HuH-7 (cell line): ENCODE data around the gene HPN.
A peak's percentile ranks its signal among the peaks of the same experiment; 100 is the strongest.
"Not testable (repeated sequence)": the region's sequence is repeated elsewhere in the genome, so short reads cannot be mapped to it uniquely, and the experiment has no call there.

Source experiments
- DNase-seq: peaks from one replicate; pipeline ENCODE4 v3.0.0; 2011; ENCODE audit warnings: low spot score

The HPN gene

DNA sequence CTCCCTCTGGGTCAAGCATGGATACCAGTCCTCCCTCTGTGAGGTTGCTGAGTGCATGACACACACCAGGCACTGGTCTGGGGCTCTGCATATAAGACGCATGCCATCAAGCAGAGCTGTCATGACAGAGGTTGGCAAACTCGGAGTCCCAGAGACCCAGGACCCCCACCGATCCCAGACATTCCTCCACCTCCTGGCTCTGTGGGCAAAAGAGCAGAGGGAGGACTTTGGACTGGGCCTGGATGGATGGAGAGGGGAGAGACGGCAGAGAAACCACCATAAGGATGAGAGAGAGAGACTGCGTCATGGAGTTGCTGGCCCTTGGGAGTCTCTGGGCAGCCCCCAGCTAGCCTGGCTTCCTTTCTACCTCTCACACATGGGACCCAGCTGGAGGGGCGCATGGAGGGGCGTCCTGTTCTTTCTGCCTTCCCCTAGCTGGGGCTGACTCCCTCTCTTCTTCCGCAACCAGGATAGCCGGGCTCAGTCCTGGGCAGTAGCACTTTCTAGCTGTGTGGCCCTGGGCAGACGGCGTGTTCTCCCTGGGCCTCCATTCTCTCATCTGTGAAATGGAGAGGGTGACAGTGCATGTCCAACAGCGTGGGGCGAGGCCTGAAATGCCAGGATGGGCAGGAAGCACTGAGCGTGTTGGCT lies 1.6 kb downstream of the HPN start:
- DNase-seq: no peak

DNA sequence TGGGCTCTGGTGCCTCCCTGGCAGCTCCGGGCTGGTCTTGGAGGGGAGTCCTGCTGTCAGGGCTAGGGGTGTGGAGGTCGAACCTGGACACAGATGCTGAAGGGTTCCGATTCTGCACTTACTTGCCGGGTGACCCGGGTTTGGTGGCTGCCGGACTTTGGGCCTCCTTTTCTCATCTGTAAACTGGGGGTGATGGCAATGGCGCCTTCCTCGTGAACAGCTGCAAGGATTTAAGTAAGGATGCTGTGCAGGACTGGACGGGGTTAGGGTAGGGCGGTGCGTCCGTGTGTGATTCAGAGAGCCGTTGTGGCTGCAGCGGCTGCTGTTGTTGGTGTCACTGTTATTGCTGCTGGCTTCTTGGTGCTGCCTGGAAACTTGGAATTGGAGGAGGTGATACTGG lies 2.4 kb downstream of the HPN start:
- DNase-seq: no peak

GRCh38 chr19:35044317-35045117 lies 3.0 kb downstream of the HPN start:
- peak; percentile 84 for DNase-seq

GRCh38 chr19:35045667-35046300 lies 4.3 kb downstream of the HPN start:
- DNase-seq: peak; percentile 68

GRCh38 chr19:35046461-35046860 lies 4.9 kb downstream of the HPN start:
- no peak for DNase-seq

DNA sequence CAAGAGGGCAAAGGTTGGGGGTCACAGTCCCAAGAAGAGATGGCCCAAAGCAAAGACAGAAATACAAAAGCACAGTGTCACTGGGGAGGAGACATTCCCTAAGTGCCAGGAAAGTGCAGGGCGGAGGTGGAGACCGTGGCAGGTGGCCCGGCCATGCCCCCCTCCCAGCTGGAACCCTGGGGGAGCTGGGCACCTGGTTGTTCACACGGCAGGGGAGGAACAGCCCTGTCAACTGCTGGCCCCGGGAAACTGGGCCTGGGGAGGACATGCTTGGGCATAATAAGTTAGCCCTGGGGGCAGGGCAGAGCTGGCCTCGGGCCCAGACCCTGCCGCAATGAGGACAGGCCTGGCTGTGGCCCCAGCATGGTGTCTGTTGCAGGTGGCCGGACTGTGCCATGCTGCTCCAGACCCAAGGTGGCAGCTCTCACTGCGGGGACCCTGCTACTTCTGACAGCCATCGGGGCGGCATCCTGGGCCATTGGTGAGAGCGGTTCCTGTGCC lies 7.4 kb downstream of the HPN start:
- no peak for DNase-seq

DNA sequence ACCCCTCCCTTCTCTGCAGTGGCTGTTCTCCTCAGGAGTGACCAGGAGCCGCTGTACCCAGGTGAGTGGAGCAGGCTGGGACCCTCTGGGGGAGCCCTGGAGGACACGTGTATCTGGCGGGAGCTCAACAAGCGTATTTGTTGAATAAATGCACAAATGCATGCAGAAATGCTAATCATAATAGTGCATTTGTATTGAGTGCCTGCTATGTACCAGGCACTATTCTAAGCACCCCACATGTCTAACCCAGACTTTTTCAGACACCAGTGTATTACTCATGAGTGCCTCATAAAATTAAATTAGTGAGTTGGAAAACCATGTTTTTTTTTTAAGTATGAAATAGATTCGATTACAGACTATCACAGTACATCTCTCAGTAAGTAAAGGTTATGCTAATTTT lies 7.9 kb downstream of the HPN start:
- DNase-seq: no peak

DNA sequence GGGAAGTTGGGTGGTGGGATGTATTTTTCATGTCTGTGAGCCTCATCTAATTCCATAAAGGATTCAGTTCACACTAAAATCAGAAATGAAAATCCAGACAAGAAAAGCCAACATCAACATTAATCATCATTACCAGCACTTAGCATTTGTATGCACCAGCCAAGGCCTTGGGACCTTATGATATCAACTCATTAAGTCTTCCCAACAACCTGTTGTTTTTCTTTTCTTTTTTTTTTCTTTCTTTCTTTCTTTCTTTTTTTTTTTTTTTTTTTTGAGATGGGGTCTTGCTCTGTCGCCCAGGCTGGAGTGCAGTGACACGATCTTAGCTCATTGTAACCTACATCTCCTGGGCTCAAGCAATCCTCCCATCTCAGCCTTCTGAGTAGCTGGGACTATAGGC lies 9.1 kb downstream of the HPN start:
- DNase-seq: not testable (repeated sequence)

DNA sequence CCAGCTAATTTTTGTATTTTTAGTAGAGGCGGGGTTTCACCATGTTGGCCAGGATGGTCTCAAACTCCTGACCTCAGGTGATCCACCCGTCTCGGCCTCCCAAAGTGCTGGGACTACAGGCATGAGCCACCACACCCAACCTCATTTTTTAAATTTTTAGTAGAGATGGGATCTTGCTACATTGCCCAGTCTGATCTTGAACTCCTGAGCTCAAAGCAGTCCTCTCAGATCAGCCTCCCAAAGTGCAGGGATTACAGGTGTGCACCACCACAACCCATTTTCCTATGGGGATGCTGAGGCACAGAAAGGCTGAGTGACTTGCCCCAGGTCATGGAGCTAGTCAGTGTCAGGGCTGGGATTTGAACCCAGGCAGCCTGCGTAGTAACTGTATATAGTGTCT lies 9.7 kb downstream of the HPN start:
- not testable (repeated sequence) for DNase-seq

DNA sequence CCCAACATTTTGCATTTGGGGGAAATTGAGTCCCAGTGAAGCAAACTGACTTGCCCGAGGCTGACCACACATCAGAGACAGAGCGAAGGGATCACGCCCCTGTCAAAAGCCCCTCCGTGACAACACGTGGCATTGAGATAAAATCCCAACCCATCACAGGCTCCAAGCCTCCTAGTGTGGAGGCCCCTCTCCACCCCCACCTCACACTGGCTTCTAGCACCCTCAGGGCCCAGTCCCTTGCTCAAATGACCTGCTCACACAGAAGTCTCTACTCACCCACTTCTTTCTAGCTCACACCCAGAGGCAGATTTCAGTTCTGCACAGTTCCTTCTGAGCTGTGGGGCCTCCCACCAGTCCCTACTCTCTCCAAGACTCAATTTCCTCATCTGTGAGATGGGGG lies 10.3 kb downstream of the HPN start:
- DNase-seq: no peak

DNA sequence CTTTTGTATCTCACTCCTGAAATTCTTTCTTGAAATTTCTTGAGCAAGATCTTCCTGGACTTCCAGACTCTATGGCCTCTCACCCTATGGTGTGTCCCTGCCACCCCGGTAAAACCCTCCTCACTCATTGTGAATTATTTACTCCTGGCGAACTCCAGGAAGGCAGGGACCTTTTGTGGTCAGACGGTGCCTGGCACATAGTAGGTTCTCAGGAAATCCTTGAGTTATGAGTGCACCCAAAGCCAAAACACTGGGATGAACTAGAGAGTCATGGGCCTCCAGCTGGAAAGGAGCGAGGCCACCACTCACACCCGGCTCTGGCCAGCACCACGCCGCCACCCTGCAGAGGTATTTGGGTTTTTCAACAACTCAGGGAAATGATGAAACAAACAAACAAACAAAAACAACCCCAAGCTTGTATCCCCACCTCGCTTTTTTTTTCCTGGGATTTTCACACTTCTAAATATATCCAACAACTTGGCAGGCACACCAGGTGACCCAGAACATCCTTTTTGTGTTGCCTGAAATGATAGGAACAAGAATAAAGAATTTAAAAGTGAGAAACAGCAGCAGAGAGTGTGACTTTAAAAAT lies 11.2 kb downstream of the HPN start:
- DNase-seq: no peak

DNA sequence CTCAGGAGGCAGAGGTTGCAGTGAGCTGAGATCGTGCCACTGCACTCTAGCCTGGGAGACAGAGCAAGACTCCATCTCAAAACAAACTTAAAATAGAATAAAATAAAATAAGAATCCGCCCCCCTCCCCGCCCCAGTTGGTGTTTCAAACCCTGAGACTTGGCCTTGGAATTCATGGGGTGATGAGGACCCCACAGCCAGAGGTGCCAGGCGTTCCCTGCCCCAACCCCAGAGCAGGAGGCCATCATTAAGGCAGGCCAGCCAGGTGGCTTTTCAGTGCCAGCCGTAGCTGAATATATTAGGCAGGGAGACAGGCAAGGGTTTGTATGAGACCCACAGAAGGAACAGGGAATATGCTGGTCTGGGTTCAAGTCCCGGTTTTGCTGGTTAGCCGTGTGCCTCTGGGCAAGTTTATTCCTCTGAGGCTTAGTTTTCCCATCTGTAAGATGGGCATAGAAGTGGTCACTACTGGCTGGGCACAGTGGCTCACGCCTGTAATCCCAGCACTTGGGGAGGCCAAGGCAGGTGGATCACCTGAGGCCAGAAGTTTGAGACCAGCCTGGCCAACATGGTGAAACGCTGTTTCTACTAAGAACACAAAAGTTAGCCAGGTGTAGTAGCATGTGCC lies 12.3 kb downstream of the HPN start:
- DNase-seq: no peak

DNA sequence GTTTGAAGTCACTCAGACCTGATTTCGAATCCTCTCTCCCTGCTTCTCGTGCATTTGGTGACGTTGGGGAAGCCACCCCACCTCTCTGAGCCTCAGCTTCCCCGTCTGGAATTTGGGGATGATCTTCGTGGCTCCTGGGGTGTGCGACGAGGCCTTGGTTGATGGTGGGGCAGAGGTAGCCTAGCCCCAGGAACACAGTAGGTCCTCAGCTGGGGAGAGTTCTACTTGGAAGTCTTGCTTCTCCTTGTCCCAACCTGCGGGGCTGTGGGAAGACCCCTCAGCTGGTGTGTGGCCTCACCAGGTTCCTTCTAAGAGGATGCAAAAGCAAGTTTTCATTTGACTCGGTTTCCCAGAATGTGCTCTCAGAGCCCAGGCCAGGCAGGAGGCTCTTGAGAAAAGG lies 13.1 kb downstream of the HPN start:
- no peak for DNase-seq

GRCh38 chr19:35055715-35056179 lies 14.2 kb downstream of the HPN start:
- no peak for DNase-seq

DNA sequence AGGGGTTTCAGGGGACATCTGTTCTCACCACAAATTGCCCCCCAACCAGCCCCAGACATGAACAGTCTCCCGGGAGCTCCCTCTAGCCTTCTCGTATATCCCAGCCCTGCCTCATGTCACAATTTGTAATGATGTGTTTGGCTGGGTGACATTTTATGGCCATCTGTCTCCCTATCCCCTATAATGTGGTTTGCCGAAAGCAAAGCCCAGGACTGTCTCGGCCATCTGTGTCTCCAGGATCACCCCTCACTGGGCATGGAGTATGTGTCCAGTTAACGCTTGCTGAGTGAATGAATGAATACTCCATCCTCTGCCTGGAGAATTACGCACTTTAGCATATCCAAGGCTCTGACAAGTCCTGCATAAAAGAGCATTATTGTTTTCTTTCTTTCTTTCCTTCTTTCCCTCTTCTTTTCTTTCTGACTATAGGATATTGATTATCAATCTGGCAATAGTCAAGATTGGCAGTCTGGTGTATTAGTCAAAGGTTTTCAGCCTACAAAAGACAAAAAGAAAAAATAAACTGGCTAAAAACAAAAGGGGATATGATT lies 15.1 kb downstream of the HPN start:
- no peak for DNase-seq

DNA sequence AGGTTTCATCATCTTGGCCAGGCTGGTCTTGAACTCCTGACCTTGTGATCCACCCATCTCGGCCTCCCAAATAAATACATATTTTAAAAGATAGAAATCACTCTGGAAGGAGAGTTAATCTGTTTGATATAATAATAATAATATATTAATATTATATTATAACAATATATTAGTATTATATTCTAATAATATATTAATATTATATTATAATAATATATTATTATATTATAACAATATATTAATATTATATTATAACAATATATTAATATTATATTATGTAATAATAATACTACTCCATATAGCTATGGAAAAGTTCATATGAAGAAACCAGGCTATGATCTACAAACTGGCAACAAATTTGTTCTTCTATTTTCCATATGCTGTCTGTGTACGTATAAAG lies 16.8 kb downstream of the HPN start:
- no peak for DNase-seq

DNA sequence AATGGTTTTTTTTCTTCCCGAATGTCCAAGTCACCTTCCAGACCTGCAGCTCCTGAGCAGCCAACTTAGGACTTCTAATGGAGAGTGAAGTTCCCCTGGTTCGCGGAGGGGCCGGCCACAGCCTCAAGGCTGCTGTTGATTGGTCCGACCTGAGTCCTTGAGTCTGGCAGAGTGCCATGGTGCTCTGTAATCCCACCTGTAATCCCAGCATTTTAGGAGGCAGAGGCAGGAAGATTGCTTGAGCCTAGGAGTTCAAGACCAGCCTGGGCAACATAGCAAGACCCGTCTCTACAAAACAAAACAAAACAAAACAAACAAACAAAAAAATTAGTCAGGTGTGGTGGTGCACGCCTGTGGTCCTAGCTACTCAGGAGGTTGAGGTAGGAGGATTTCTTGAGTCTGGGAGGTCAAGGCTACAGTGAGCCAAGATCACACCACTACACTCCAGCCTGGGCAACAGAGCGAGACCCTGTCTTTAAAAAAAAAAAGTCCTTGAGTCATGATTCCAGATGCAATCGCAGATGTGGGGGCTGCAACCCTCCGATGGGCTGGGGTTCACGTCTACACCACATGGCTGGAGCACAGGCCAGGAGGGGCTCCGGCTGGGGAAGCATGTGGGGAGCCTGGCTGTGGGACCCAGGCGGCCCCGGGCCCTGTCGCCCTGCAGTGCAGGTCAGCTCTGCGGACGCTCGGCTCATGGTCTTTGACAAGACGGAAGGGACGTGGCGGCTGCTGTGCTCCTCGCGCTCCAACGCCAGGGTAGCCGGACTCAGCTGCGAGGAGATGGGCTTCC lies 17.7 kb downstream of the HPN start:
- no peak for DNase-seq

DNA sequence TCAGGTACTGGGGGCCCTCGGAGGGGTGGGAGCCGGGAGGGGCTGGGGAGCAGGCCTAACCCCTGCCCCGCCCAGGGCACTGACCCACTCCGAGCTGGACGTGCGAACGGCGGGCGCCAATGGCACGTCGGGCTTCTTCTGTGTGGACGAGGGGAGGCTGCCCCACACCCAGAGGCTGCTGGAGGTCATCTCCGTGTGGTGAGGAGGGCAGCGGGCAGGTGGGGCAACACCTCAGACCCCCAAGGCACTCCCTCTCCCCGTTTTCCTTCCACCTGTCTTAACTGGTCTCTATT lies 18.2 kb downstream of the HPN start:
- DNase-seq: no peak

GRCh38 chr19:35060160-35060855 lies 18.8 kb downstream of the HPN start:
- DNase-seq: no peak

DNA sequence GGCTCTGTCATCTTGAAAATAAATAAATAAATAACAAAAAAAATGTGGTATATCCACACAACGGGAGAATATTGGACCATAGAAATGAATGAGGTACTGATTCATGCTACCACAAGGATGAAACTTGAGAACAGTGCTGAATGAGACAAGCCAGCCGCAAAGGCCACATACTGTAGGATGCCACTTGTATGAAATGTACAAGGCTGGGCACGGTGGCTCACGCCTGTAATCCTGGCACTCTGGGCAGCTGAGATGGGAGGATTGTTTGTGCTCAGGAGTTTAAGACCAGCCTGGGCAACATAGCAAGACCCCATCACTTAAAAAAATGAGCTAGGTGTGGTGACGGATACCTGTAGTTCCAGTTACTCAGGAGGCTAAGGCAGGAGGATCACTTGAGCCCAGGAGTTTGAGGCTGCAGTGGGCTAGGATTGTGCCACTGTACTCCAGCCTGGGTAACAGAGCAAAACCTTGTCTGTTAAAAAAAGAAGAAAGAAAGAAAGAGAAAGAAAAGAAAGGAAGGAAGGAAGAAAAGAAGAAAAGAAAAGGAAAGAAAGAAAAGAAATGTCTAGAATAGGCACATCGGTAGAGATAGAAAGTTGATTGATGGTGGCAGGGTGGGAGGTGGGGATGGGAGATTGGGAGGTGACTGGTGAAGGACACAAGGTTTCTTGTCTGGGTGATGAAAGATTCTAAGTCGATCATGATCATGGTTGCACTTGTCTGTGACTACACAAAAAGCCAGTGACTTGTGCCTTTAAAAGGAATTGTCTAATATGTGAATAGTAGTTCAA lies 20.3 kb downstream of the HPN start:
- no peak for DNase-seq
